Endothelial cell of umbilical vein (primary cell): ENCODE measurements around the gene C14orf119. TPM values are rescaled to one million over a fixed set of nuclear protein-coding genes. Genes with fewer than 3 reads are reported as not detected.

Experiments
- BruUV-seq: library from RNA; stranded (reverse); fragments of 400-500 nt; replicated peaks from 2 replicates; lab custom pipeline; 2021; lab: Mats Ljungman, UMichigan
- CTCF ChIA-PET: fragments of 300-600, 350-600 bp; sonication (Branson Sonifier 250); formaldehyde crosslinking; loops from one replicate; lab custom pipeline; 2021; ENCODE audit warnings: antibody characterized with exemption, inconsistent platforms; lab: Charles Lee
- POLR2A ChIA-PET: fragments of 300-600, 350-600 bp; sonication (Branson Sonifier 250); formaldehyde crosslinking; loops from one replicate; lab custom pipeline; 2021; ENCODE audit warnings: antibody characterized with exemption, inconsistent platforms; lab: Charles Lee
- DNase-seq: peaks from one replicate; pipeline ENCODE4 v3.0.0-alpha.2; 2011; ENCODE audit warnings: low read depth, low spot score
- FAIRE-seq: peaks from 2 replicates; lab custom pipeline; 2011; peaks lifted over from hg19 to GRCh38; lab: Jason Lieb, UNC
- H2AFZ ChIP-seq: 2 replicates; pipeline ENCODE4 v1.6.0; 2012; ENCODE audit warnings: low read depth, low read length, control low read depth, inconsistent platforms
- H3K27ac ChIP-seq: 2 replicates; pipeline ENCODE4 v1.5.1; 2011; ENCODE audit warnings: low read depth, mild to moderate bottlenecking, control low read depth, low read length, moderate library complexity; ENCODE audit not compliant: insufficient read depth
- H3K27me3 ChIP-seq, 2 experiments: 2 replicates each; pipeline versions ENCODE4 v1.6.0 to v1.6.1; 2011; ENCODE audit warnings: low read length in 2 of 2, mixed read lengths in 1 of 2; ENCODE audit not compliant: control insufficient read depth in 2 of 2, insufficient read depth in 2 of 2
- H3K36me3 ChIP-seq, 2 experiments: 2 replicates in 1 of 2; 3 replicates in 1 of 2; pipeline ENCODE4 v1.5.1; 2011; ENCODE audit warnings: low read length in 2 of 2, mild to moderate bottlenecking in 1 of 2, moderate library complexity in 1 of 2; ENCODE audit not compliant: control insufficient read depth in 2 of 2, insufficient read depth in 2 of 2; ENCODE audit errors: extremely low read depth in 1 of 2
- H3K4me1 ChIP-seq: 3 replicates; pipeline ENCODE4 v1.5.1; 2011; ENCODE audit warnings: mild to moderate bottlenecking, low read length; ENCODE audit not compliant: control insufficient read depth, insufficient read depth; ENCODE audit errors: extremely low read depth
- H3K4me2 ChIP-seq: 2 replicates; pipeline ENCODE4 v1.6.1; 2011; ENCODE audit warnings: low read length, control low read depth, mixed read lengths; ENCODE audit not compliant: insufficient read depth
- H3K4me3 ChIP-seq, 3 experiments: fragments of 200-600 bp in 1 of 3; sonication (generic), shearing (Covaris generic) in 1 of 3; replicated peaks in 1 of 3; 2 replicates each; pipeline ENCODE4 v1.5.1; 2011 to 2016; ENCODE audit warnings: control low read depth in 3 of 3, low read length in 3 of 3, mild to moderate bottlenecking in 2 of 3, inconsistent platforms in 1 of 3, low read depth in 1 of 3, moderate library complexity in 1 of 3; ENCODE audit not compliant: insufficient read depth in 1 of 3
- H3K79me2 ChIP-seq: 2 replicates; pipeline ENCODE4 v1.6.0; 2012; ENCODE audit warnings: low read length, inconsistent platforms; ENCODE audit not compliant: control insufficient read depth, insufficient read depth
- H3K9ac ChIP-seq: replicated peaks from 2 replicates; pipeline ENCODE3; 2011; ENCODE audit warnings: low read length, control low read depth; ENCODE audit not compliant: insufficient read depth; ENCODE audit errors: extremely low read depth
- H3K9me1 ChIP-seq: replicated peaks from 3 replicates; pipeline ENCODE4 v1.6.0; 2011; ENCODE audit warnings: mild to moderate bottlenecking, low read length; ENCODE audit not compliant: control insufficient read depth, insufficient read depth; ENCODE audit errors: extremely low read depth
- H3K9me3 ChIP-seq: replicated peaks from 2 replicates; pipeline ENCODE4 v1.5.1; 2012; ENCODE audit warnings: low read length, inconsistent platforms; ENCODE audit not compliant: control insufficient read depth, insufficient read depth
- H4K20me1 ChIP-seq: replicated peaks from 2 replicates; pipeline ENCODE3; 2011; ENCODE audit warnings: mild to moderate bottlenecking, low read length; ENCODE audit not compliant: control insufficient read depth, insufficient read depth; ENCODE audit errors: extremely low read depth
- EZH2 ChIP-seq: IDR thresholded peaks from 2 replicates; pipeline ENCODE4 v1.6.1; 2012; ENCODE audit warnings: borderline replicate concordance, low read depth, mild to moderate bottlenecking, moderate library complexity, low read length, inconsistent platforms; ENCODE audit not compliant: severe bottlenecking
- FOS ChIP-seq: IDR thresholded peaks from 2 replicates; pipeline ENCODE4 v1.6.1; 2011; ENCODE audit warnings: mild to moderate bottlenecking, low read length, moderate library complexity, borderline replicate concordance; ENCODE audit not compliant: insufficient read depth
- GATA2 ChIP-seq: IDR thresholded peaks from 2 replicates; pipeline ENCODE4 v1.7.0; 2011; ENCODE audit warnings: low read depth, mild to moderate bottlenecking, moderate library complexity, mixed read lengths, low read length; ENCODE audit not compliant: insufficient read length, insufficient read depth
- JUN ChIP-seq: IDR thresholded peaks from 2 replicates; pipeline ENCODE4 v1.6.1; 2011; ENCODE audit warnings: borderline replicate concordance, low read depth; ENCODE audit not compliant: insufficient read length, insufficient read depth
- MYC ChIP-seq: IDR thresholded peaks from one replicate; pipeline ENCODE4 v1.6.1; 2011; ENCODE audit warnings: mild to moderate bottlenecking, low read depth, low read length
- POLR2A ChIP-seq: IDR thresholded peaks from 2 replicates; pipeline ENCODE4 v1.6.1; 2012; ENCODE audit warnings: low read depth, mild to moderate bottlenecking, control low read depth, low read length
- POLR2AphosphoS5 ChIP-seq: IDR thresholded peaks from 2 replicates; pipeline ENCODE4 v1.6.1; 2012; ENCODE audit warnings: low read depth, mild to moderate bottlenecking, control low read depth, low read length, moderate library complexity; ENCODE audit not compliant: insufficient read depth
- dilution Hi-C: fragments of 300-500 bp; cut with MboI; formaldehyde crosslinking; loops from one replicate; pipeline ENCODE4 v1.15.0; 2019; ENCODE audit warnings: low sequenced_read_pairs; ENCODE audit not compliant: extremely low pct_ligation_motif_present
- intact Hi-C: fragments of 100-400 bp; cut with micrococcal nuclease; formaldehyde crosslinking; loops from one replicate; pipeline ENCODE4 v1.10.0; 2022
- polyA plus RNA-seq, 4 experiments: library from polyadenylated mRNA; depleted of rRNA in 3 of 4; stranded (reverse) in 3 of 4; unstranded in 1 of 4; fragments of >200 nt; gene quantifications; 2 replicates each; pipeline versions ENCODE4 v1.2.1 to v1.2.3, GENCODE V29; 2011 to 2012; ENCODE audit warnings: missing spikeins in 1 of 4
- total RNA-seq: library from RNA; stranded (reverse); gene quantifications from 2 replicates; pipeline ENCODE4 v1.2.3, GENCODE V29; 2021
- TF ChIP-seq, protein P1 (sequence below): IDR thresholded peaks from 2 replicates; pipeline ENCODE4 v1.6.1; 2011; ENCODE audit not compliant: insufficient read depth, insufficient read length
- TF ChIP-seq, protein P2 (sequence below), 2 donors: IDR thresholded peaks; 1 replicate in 1 of 2; 2 replicates in 1 of 2; pipeline ENCODE4 v1.5.1; 2011; ENCODE audit warnings: low read length in 2 of 2, mild to moderate bottlenecking in 2 of 2, moderate library complexity in 2 of 2, control low read depth in 1 of 2, inconsistent platforms in 1 of 2, low read depth in 1 of 2; ENCODE audit not compliant: insufficient read depth in 1 of 2; ENCODE audit errors: extremely low read depth in 1 of 2

C14orf119 gene
- total and polyA plus RNA-seq, 2 donors (not counting 3 experiments of a cell fraction or from before 2014, with no cell fraction given): 58.3 to 60.5 TPM

DNA sequence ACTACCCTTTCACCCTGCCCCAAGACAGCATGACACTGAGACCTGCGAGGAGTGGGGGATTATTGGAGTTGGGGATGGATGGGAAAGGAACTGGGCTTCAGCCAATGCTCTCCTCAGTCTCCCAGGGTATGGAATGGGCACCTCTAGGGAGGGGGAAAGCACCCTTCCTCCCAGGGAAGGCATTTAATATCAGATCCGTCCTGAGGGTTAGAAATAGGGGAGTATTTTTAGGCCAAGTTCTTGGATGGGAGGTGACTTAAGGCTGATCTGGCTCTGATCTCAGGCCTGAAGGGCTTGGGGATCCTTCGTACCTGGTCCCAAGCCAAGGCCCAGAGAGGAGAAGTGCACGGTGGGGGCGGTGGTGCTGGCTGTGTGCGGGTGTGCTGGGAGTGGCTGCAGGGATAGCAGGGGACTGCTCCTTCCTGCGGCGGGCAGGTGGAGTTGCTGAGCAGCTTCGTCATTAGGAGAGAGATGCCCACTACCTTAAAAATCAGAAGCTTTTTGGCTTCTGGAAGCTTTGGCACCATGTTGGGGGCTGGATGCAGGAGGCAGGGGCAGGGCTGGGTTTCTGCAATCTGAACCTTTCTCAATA is 30.7 kb downstream of the C14orf119 start:
- no peak for TF ChIP-seq JUN
- no peak for TF ChIP-seq POLR2A
- no peak for TF ChIP-seq EZH2
- no peak for TF ChIP-seq GATA2
- TF ChIP-seq, protein P1, sequence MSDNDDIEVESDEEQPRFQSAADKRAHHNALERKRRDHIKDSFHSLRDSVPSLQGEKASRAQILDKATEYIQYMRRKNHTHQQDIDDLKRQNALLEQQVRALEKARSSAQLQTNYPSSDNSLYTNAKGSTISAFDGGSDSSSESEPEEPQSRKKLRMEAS: no peak
- no peak for TF ChIP-seq MYC
- no peak for TF ChIP-seq FOS
- TF ChIP-seq, protein P2, sequence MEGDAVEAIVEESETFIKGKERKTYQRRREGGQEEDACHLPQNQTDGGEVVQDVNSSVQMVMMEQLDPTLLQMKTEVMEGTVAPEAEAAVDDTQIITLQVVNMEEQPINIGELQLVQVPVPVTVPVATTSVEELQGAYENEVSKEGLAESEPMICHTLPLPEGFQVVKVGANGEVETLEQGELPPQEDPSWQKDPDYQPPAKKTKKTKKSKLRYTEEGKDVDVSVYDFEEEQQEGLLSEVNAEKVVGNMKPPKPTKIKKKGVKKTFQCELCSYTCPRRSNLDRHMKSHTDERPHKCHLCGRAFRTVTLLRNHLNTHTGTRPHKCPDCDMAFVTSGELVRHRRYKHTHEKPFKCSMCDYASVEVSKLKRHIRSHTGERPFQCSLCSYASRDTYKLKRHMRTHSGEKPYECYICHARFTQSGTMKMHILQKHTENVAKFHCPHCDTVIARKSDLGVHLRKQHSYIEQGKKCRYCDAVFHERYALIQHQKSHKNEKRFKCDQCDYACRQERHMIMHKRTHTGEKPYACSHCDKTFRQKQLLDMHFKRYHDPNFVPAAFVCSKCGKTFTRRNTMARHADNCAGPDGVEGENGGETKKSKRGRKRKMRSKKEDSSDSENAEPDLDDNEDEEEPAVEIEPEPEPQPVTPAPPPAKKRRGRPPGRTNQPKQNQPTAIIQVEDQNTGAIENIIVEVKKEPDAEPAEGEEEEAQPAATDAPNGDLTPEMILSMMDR (IDR thresholded peaks at IDR 0.05; ENCODE audit: extremely low read depth in 1 of 2, insufficient read depth in 1 of 2, low read depth in 1 of 2, low read length in 2 of 2): no peak
- no peak for TF ChIP-seq POLR2AphosphoS5
- no peak for FAIRE-seq
- DNase-seq: no peak
- Histone ChIP-seq H2AFZ (no peak overlapping the region), H4K20me1 (no peaks in the 10 kb centered on the region), H3K9me1 (no peaks in the 10 kb centered on the region), H3K36me3 (no peaks in the 10 kb centered on the region), H3K27me3 (no peaks in the 10 kb centered on the region), H3K79me2 (no peaks in the 10 kb centered on the region), H3K4me1 (peaks cover 43% of the 10 kb centered on the region), H3K4me3 (no peak overlapping the region), H3K9me3 (no peaks in the 10 kb centered on the region), H3K27ac (no peak overlapping the region), H3K9ac (no peak overlapping the region), H3K4me2 (no peak overlapping the region)
- ChIA-PET CTCF (interaction anchor here (0.6 to 14.5 kb wide), 2 partner anchors 53 to 1670 kb away, joined by 3 to 1289 read pairs; partner anchors contain the start of gene SLC7A8), POLR2A (no interaction called here)
- BruUV-seq: no TSS peak
- dilution Hi-C loops (no loop called here), intact Hi-C loops (no loop called here)
